Peyer's patch (tissue), 4 donors: ENCODE results near the gene BOD1.

Experiments used
- POLR2A ChIP-seq, 2 donors: fragments of 450-650 bp; IDR thresholded peaks; one replicate each; pipeline ENCODE4 v1.5.1; 2017; ENCODE audit warnings: antibody characterized with exemption in 2 of 2, mild to moderate bottlenecking in 2 of 2, moderate library complexity in 2 of 2
- TF ChIP-seq, protein P1 (sequence below), 6 experiments: fragments of 450-650 bp in 4 of 6; fragments of 200-600 bp in 2 of 6; sonication (generic) in 1 of 6; IDR thresholded peaks; one replicate each; pipeline ENCODE4 v1.5.1; 2017 to 2019; ENCODE audit warnings: antibody characterized with exemption in 6 of 6, mild to moderate bottlenecking in 3 of 6, moderate library complexity in 1 of 6

DNA sequence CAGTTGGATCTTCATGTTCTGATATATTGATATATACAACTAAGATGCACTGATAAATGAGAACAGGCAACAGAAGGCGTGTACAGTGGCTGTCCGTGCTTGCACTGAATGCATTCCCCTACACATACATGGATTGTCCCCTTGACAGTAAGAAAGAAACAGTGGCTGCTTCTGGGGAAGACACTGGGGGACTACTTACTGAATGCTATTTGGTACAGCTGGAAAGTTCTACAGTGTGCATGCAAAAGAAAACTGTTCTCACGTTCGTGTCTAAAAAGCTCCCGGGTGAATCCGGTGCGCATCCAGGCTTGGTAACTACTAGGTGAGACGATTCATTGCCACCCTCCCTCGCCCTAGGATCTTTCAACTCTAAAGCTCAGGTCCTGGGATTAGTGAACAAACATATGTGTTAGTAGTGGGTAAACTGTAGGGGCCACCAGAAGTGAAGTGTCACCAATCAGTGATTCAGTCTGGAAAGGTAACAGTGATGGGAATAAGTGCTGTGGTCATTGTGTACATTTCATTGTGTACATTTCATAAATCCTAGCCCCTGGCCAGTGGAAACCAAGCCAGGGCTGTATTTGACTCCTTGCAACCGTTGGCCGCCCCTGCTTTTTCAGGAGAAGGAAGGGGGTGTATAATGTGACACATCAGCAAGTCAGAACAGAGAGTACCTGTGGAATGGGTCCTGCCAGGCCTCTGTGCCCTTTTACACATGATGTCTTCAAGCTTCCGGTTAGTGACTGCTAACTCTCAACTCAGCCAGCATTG lies 46.3 kb upstream of the BOD1 start:
- TF ChIP-seq, protein P1, sequence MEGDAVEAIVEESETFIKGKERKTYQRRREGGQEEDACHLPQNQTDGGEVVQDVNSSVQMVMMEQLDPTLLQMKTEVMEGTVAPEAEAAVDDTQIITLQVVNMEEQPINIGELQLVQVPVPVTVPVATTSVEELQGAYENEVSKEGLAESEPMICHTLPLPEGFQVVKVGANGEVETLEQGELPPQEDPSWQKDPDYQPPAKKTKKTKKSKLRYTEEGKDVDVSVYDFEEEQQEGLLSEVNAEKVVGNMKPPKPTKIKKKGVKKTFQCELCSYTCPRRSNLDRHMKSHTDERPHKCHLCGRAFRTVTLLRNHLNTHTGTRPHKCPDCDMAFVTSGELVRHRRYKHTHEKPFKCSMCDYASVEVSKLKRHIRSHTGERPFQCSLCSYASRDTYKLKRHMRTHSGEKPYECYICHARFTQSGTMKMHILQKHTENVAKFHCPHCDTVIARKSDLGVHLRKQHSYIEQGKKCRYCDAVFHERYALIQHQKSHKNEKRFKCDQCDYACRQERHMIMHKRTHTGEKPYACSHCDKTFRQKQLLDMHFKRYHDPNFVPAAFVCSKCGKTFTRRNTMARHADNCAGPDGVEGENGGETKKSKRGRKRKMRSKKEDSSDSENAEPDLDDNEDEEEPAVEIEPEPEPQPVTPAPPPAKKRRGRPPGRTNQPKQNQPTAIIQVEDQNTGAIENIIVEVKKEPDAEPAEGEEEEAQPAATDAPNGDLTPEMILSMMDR (IDR thresholded peaks at IDR 0.05) = no peak
- TF ChIP-seq POLR2A (IDR thresholded peaks at IDR 0.05) = no peak
